Ectodermal cell (in vitro differentiated cells): ENCODE measurements around the gene TESPA1.

Experiments
- H3K27ac ChIP-seq: 2 replicates; pipeline ENCODE4 v1.7.0; 2013; ENCODE audit warnings: mild to moderate bottlenecking, low read depth, low read length; ENCODE audit not compliant: insufficient read depth, poor library complexity, severe bottlenecking
- H3K27me3 ChIP-seq: 2 replicates; pipeline ENCODE4 v1.7.0; 2013; ENCODE audit warnings: mild to moderate bottlenecking, low read length; ENCODE audit not compliant: insufficient read depth, control insufficient read depth, poor library complexity, severe bottlenecking
- H3K36me3 ChIP-seq: one replicate; pipeline ENCODE4 v1.7.0; 2013; ENCODE audit warnings: low read length; ENCODE audit not compliant: control insufficient read depth, insufficient read depth
- H3K4me1 ChIP-seq: one replicate; pipeline ENCODE4 v1.7.0; 2013; ENCODE audit warnings: low read length; ENCODE audit not compliant: control insufficient read depth, insufficient read depth
- H3K4me3 ChIP-seq: 2 replicates; pipeline ENCODE4 v1.7.0; 2013; ENCODE audit warnings: low read depth, low read length, control low read depth; ENCODE audit not compliant: insufficient read depth
- H3K9me3 ChIP-seq: 2 replicates; pipeline ENCODE4 v1.7.0; 2013; ENCODE audit warnings: mild to moderate bottlenecking, low read length, moderate library complexity; ENCODE audit not compliant: control insufficient read depth
- WGBS, 2 experiments: methylation state at CpG; one replicate each; pipeline ENCODE4 v1.1.7; 2013; ENCODE audit warnings: missing lambda C conversion rate in 2 of 2; 5-methylcytosine and 5-hydroxymethylcytosine counted together

Gene TESPA1

DNA sequence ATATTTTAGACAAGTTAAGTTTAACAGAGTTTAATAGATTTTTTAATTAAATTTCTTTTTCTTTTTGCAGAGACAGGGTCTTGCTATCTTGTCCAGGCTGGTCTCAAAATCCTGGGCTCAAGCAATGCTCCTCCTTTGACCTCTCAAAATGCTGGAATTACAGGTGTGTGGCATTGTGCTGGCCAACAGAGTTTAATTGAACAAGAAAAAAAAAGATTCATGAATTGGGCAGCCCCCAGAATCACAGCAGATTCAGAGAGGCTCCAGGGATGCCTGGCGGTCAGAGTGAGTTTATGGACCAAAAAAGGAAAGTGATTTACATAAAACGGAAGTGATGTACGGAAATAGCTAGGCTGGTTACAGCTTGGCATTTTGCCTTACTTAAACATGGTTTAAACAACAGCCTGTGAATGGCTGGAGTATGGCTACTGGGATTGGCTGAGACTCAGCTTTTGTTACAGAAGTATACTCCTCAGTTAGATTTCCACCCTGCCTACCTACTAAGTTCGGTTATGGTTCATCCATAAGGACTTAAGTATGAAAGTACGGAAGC is 14.5 kb upstream of the TESPA1 start:
- 94 to 98% methylated on average over 5 of the region's 5 CpGs for WGBS, 2 experiments

DNA sequence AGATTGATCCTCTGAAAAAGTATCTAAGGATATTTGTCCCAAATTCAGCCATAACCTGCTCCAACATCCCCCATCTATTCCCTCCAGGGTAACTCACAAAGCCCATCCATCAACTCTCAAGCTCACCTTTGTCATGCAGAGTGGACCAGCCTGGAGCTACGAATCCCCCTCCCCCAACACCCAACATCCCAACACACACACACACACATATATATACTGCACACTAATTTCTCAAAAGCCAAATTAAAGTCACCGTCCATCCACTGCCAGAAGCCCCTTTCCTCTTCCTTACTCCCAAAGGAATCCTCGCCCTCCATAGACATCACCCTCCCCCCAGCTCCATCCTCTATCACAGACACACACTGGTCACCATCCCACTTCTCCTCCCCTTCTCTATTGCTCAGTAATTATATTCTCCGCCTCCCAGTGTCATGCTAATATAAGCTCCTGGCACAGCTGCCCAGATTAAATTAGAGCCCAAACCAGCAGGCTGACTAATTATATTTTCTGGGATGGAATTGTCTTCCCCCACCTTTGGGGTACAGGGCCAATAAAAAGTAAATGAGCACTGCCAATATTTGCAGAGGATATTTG is 13.5 kb upstream of the TESPA1 start:
- WGBS, 2 experiments: 34 to 35% methylated on average over 4 of the region's 4 CpGs
- H3K27ac ChIP-seq: no peak overlapping the region
- H3K4me3 ChIP-seq: no peak overlapping the region
- no peaks in the 10 kb centered on the region for H3K27me3 ChIP-seq
- peaks cover 10% of the 10 kb centered on the region for H3K4me1 ChIP-seq
- H3K9me3 ChIP-seq: no peaks in the 10 kb centered on the region
- no peaks in the 10 kb centered on the region for H3K36me3 ChIP-seq

More for the DNA sequence above, 14.5 kb upstream of the TESPA1 start:
- Histone ChIP-seq H3K4me1 (peaks cover 10% of the 10 kb centered on the region), H3K27me3 (no peaks in the 10 kb centered on the region), H3K4me3 (no peak overlapping the region), H3K9me3 (no peaks in the 10 kb centered on the region), H3K27ac (no peak overlapping the region), H3K36me3 (no peaks in the 10 kb centered on the region)

DNA sequence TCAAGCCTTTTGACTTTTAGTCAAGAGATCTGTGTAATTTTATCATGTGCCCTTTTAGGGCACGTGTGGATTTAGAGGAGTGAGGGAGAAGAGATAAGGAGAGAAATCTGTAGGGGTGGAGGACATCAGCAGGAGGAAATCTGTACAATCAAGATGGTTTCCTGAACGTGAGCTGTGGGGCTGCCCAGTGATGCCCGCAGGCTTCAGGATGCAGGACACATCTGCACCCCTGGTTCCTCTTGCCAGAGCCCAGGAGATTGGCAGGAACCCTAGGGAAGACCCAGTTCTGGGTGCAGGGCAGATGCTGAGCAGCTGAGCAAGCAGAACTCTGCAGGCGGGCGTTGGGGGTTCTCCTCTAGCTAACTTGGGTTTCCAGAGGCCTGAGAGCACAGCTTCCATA is 11.6 kb upstream of the TESPA1 start:
- Histone ChIP-seq H3K4me1 (peaks cover 10% of the 10 kb centered on the region), H3K27ac (no peak overlapping the region), H3K27me3 (no peaks in the 10 kb centered on the region), H3K9me3 (no peaks in the 10 kb centered on the region), H3K36me3 (no peaks in the 10 kb centered on the region), H3K4me3 (no peak overlapping the region)
- WGBS, 2 experiments: 91 to 93% methylated on average over 5 of the region's 5 CpGs

DNA sequence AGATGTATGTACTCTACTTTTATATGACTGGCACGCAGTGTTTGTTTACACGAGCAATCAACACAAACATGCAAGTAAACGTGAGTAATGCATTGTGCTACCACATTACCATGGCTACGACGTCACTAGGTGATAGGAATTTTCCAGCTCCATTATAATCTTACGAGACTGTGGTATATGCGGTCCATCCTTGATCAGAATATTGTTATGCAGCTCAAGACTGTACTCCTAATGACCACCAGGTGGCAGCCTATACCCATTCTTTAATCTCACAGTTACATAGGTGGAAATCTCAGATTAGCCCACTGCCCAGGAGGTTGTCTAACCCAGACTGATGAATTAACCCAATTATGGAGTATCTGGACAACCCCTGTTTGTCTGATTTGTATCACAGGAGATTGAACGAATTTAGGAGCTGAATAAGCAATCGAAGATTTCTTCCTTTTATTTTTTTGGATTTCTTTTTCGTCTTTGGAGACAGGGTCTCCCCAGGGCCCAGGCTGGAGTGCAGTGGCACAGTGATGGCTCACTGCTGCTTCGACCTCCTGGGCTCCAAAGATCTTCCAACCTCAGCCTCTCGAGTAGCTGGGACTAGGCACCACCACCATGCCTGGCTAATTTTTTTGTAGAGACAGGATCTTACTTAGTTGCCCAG is 8.7 kb upstream of the TESPA1 start:
- Histone ChIP-seq H3K9me3 (no peaks in the 10 kb centered on the region), H3K4me1 (peaks cover 9% of the 10 kb centered on the region), H3K36me3 (no peaks in the 10 kb centered on the region), H3K27ac (no peak overlapping the region), H3K4me3 (no peak overlapping the region), H3K27me3 (no peaks in the 10 kb centered on the region)
- WGBS, 2 experiments: 43 to 46% methylated on average over 12 of the region's 12 CpGs

DNA sequence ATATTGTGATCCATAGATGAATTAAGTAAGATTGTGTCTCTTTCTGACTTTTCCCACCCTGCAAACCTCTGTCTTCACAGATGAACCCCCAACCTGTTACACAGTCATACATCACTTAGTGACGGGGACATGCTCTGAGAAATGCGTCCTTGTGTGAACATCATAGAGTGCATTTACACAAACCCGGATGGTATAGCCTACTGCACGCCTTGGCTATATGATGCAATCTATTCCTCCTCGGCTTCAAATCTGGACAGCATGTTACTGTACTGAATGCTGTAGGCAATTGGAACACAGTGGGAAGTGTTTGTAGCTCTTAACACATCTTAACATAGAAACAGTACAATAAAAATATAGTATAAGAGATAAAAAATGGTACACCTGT is 7.4 kb upstream of the TESPA1 start:
- Histone ChIP-seq H3K27ac (no peak overlapping the region), H3K27me3 (no peaks in the 10 kb centered on the region), H3K36me3 (no peaks in the 10 kb centered on the region), H3K9me3 (no peaks in the 10 kb centered on the region), H3K4me3 (no peak overlapping the region), H3K4me1 (no peaks in the 10 kb centered on the region)
- WGBS, 2 experiments: 95 to 96% methylated on average over 5 of the region's 5 CpGs

DNA sequence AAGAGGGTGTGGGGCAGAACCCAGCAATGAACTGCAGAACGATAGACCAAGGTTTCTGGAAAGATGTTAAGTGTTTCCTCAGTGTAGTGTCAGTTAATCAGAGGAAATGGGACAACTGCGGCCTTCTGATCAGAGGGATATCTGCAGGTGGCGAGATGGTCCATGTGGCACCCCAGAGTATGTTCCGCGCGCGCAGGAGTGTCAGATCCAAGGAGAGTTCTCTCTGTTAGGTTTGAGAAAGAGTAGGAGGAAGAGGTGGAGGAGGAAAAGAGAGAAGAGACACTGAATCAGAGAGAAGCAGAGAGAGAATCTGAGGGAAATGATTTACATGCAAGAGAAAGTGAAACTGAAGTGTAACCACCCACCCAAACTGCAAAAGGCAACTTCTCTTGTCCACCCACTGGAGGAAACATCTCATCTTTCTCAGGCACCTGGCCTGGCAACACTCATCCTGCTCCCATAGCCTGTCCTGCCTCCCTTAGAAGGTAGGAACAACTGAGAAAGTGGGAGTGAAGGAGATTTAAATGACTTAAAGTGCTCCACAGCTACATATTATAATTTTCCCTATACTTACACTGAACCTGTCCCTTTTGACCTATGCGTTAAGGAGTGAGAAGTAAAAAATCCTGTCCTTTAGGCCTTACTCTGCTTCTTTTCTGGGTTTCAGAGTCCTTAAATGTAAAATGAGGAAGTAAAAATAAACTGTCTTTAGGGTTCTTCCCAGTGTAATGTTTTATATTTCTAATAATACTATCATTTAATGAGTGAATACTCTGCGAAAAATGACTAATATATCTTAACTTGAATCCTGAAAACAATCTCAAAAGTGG is 6.8 kb upstream of the TESPA1 start:
- H3K36me3 ChIP-seq: no peaks in the 10 kb centered on the region
- H3K4me1 ChIP-seq: no peaks in the 10 kb centered on the region
- H3K27ac ChIP-seq: no peak overlapping the region
- no peaks in the 10 kb centered on the region for H3K27me3 ChIP-seq
- no peak overlapping the region for H3K4me3 ChIP-seq
- WGBS, 2 experiments: 96 to 97% methylated on average over 8 to 9 of the region's 9 CpGs
- no peaks in the 10 kb centered on the region for H3K9me3 ChIP-seq

DNA sequence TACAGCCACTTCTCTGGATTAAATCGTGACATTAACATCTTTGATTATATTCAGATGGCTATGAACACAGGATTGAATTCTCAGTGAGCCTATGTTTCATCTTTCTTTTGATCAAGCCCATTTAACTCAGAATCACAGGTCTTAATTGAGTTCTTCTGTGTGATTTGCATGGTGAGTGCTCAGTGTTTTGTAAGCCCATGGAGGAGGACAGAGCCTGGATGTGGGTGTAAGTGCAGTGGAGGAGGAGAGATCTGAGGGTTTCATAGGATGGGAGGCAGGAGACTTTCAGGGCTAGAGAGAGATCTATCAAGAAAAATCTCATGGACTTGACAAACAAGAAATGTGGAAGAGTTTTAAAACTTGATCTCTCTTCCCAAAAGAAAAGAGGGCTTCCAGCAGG is 5.3 kb upstream of the TESPA1 start:
- no peaks in the 10 kb centered on the region for H3K36me3 ChIP-seq
- H3K9me3 ChIP-seq: no peaks in the 10 kb centered on the region
- 80 to 90% methylated on average over 1 of the region's 1 CpG for WGBS, 2 experiments
- H3K4me1 ChIP-seq: no peaks in the 10 kb centered on the region
- no peaks in the 10 kb centered on the region for H3K27me3 ChIP-seq
- no peak overlapping the region for H3K4me3 ChIP-seq
- H3K27ac ChIP-seq: no peak overlapping the region

DNA sequence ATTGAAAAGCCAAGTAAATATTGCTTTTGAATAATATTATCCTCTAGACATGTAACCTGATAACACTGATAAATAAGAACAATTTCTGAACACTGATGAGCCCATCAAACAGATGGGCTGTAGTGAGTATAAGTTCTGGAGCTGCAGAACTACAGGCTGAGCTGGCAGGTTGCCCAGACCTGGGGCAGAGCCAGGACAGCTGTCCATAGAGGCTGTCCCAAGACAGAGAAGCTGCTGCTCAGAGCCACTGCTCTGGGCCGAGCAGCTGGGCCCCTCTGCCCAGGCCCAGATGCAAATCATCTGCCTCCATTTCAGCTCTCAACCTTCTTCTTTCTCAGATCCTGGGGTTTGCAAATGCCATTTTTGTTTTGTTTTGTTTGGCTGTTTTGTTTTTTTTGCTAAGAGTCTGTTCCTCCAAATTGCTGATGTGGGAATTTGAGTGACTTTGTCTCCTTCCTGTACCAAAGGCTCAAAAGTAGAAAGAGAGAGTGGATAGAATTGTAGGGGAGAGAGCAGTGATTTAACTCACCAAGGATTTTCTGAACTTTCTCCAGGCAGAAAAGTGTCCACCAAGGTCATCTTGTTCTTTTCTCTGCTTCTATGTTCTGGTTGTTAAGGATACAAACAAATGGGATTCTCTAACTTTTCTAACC is 4.0 kb upstream of the TESPA1 start:
- no peaks in the 10 kb centered on the region for H3K4me1 ChIP-seq
- no peaks in the 10 kb centered on the region for H3K27me3 ChIP-seq
- H3K27ac ChIP-seq: no peak overlapping the region
- 74 to 96% methylated on average over 1 of the region's 1 CpG for WGBS, 2 experiments
- no peak overlapping the region for H3K4me3 ChIP-seq
- no peaks in the 10 kb centered on the region for H3K9me3 ChIP-seq
- no peaks in the 10 kb centered on the region for H3K36me3 ChIP-seq

DNA sequence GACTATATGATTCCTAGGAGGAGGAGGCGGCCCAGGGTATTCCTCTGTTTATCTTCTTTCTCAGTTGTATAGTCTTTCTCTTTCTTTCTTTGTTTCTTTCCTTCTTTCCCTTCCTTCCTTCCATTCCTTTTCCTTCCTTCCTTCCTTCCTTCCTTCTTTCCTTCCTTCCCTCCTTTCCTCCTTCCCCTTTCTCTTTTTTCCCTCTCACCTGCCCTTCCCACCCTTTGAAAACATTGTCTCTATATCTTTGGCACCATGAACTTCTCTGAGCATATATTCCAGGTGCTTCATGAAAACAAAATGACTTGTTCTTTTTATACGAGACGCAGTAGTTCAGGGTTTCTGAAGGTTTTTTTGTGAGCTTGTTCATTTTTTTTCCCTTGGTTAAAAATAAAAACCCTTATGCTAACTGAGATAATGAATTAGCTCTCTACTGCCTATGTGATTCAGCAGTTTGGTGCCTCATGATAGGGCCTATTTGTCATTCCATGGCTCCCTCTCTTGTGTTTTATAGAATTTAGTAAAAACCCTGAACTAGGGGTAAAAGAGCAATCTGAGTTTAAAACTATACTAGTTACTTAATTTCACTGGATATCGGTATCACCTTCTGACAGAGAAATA is 3.2 kb upstream of the TESPA1 start:
- Histone ChIP-seq H3K27ac (no peak overlapping the region), H3K4me3 (no peak overlapping the region), H3K36me3 (no peaks in the 10 kb centered on the region), H3K4me1 (no peaks in the 10 kb centered on the region), H3K9me3 (no peaks in the 10 kb centered on the region), H3K27me3 (no peaks in the 10 kb centered on the region)
- WGBS, 2 experiments: 88 to 92% methylated on average over 4 of the region's 4 CpGs
